GM19438 (cell line): ENCODE results near the gene UBE2J2.

Experiments
- ATAC-seq: cut with Tn5 transposase; IDR thresholded peaks from one replicate; pipeline ENCODE4 v1.9.1; 2021; ENCODE audit warnings: low read depth; ENCODE audit not compliant: unreplicated experiment

Gene UBE2J2

DNA sequence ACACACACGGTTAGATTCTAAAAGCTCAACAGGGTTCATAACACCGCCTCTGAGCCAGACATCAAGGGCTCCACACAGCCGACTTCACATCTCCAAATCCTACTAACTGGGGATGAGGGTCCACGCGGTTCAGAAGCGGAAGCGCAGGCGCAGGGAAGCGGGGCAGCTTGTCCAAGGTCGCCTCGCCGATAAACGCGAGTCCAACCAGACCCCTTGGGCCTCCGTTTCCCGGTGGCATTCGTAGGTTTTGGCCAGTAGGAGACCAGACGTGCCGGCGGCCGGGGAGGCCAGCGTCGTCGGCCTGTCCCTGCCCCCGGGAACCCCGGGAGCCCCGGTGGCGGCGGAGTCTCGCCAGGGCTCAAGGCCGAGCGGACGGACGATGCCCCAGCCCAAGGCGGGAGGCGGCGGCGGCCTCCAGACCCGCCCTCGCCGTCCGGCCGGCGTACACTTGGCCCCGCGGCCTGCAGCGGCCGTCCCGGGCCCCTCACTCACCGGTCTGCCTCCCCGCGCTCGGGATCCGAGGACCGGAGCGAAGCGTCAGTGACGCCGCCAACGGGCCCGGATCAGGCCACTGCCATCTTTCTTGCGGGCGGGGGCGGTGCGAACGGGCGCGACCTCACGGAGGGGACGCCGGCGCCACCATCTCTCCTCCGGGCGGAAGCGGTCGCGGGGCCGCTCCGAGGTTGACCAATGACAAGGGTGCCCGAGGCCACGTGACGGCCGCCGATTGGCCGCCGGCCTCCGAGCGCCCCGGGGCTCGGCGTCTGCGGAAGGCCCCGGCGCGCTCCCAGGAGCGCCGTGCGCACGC, 42.0 kb downstream of the UBE2J2 start, which contains the start of gene SDF4:
Gene SDF4, minus strand, starts transcription at position 602 of the 808 bp plus-strand sequence. CDS start 3,229 bp downstream, outside the sequence.
- ATAC-seq = peak; percentile 85

DNA sequence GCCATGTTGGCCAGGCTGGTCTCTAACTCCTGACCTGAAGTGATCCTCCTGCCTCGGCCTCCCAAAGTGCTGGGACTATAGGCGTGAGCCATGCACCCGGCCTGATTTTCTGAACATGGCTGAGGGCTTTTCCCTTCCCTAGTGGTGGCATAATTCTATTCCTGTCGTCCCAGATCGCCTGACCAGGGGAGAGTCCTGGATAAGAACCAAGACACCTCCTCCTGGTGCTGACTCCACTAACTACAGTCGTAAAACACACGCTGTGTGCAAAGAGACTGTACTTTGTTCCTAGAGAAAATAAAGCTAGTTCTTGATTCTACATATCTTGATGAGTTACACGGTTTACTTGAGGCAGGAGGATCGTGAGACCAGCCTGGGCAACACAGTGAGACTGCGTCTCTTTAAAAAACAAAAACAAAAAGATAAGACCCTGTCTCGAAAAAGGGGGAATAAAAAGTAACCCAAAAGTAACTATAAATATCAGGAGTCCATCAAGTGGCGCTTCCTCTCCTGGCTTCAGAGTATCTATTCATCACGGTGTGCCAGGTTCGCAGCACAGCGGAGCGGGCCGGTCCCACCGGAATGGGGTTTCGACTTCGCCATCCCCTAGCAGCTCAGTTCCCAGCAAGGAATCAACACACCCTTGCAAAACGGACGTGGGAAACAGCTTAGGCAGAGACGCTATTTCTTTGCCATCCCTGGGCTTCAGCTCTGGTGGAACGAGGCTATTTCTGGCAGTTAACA, 42.8 kb downstream of the UBE2J2 start:
- no peak for ATAC-seq

DNA sequence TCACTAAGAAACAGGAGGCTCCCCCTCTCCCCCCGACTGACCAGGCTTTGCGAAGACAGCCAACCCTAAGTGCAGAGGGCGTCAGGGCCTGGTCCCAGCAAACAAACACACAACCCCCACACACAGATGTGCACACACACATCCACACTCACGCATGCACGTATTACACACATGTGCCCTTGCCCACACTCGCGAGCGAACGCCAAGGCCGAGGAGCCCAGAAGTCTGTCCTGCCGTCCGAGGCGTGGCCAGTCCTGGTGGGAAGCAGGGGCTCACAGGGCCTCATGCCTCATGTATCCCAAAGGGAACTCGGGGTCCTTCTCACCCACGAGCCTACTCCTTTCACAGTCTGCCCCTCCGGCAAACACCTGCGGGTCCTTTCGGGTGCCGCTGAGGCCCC, 43.9 kb downstream of the UBE2J2 start:
- no peak for ATAC-seq

DNA sequence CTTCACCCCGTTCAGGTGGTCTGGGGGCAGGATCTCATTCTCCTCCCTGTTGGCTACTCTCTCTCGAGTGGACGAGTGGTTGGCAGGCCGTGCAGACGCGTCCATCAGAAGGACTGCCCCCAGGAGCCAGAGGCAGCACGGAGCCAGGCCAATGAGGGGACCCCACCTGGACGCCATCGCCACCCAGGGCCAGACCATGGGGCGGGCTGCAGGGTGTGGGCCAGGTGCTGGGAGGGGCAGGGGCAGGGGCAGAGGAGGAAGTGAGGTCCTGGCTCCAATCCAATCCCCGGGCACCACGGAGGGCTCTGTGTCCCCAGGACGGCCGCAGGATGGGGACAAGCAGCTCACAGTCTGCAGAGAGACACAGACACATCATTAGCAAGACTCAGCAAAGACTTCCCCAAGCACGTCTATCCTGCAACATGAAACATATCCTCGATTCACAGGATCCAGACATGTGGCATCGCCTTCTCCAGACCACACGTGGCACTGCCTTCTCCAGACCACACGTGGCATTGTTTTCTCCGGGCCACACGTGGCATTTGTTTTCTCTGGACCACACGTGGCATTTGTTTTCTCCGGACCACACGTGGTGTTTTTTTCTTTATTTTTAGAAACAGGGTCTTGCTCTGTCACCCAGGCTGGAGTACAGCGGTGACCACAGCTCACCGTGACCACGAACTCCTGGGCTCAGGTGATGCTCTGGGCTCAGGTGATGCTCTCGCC, 44.9 kb downstream of the UBE2J2 start:
- ATAC-seq = no peak

DNA sequence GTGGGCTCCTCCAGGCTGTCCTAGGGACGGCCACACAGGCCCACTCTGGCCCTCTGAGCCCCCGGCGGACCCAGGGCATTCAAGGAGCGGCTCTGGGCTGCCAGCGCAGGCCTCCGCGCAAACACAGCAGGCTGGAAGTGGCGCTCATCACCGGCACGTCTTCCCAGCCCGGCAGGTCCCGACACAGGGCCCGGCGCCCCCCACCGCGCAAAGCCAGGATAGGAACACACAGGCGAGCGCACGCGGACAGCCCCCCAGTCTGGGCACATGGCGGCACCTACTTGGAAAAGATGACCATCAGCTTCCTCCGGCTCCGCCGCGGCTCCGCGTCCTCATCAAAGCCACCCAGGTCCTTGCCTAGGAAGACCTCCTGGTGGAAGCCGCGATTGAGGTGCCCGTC, 45.5 kb downstream of the UBE2J2 start:
- ATAC-seq = no peak

DNA sequence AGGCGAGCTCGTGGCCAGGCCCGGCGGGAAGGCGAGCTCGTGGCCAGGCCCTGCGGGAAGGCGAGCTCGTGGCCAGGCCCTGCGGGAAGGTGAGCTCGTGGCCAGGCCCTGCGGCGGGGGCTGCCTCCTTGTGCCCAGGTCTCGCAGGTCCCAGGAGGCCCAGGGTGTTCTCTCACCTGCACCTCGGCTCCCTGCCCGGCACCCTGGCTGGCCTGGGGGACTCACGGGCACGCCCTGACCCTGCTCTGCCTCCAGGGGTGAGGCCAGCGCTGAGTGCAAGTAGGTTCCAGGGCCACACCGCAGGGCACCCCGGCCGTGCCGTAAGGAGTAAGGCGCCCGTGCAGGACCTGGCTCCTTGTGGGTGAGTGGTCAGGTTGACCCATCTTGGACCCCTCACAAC, 46.3 kb downstream of the UBE2J2 start:
- no peak for ATAC-seq

DNA sequence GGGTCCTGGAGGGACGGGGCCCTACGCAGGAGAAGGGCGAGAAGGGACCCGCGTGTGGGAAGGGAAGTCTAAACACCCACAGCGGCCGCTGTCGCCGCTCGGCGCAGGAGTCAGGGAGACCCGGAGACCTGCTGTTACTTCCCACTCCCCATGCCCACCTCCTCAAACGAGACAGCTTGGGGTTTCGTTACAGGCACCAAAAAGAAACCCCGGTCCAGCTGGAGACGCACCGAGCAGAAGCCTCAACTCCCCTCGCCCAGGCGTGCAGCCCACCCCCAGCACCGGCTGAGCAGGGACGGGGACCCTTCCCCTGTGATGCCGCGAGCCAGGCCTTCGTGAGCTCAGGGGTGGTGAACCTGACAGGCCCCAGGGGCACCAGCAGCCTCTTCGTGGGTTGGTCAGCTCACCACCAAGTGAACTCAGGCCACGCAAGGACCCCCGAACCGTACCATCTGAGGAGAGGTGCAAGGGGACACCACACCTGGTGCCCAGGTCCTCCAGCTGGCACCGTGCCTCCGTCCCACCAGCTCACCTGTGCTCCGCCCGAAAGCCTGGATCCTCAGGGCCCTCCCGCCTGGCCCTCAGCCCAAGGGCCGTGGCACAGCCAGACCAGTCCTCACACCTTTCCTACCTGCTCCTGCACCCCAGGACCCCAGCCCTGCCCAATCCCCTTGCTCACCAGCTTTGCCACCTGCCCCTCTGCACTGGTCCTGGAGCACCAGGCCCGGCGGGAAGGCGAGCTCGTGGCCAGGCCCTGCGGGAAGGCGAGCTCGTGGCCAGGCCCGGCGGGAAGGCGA, 46.9 kb downstream of the UBE2J2 start:
- no peak for ATAC-seq

DNA sequence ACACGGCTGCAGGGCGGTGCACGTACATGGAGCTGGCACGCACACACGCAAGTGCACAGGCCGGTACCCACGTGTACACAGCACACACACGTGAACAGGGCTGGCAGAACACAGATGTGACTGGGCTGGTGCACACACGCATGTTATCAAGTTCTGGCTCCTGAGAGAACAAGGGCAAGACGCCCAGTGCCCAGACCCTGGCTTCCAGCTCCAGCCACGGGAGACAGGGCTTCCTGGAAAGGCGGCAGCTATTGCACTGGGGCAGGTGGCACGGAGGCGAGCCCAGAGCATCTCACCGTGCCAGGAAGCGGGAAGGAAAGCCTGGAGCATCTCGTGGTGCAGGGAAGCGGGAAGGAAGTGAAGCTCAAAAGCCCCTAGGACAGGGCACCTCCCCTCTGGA, 47.7 kb downstream of the UBE2J2 start:
- no peak for ATAC-seq

DNA sequence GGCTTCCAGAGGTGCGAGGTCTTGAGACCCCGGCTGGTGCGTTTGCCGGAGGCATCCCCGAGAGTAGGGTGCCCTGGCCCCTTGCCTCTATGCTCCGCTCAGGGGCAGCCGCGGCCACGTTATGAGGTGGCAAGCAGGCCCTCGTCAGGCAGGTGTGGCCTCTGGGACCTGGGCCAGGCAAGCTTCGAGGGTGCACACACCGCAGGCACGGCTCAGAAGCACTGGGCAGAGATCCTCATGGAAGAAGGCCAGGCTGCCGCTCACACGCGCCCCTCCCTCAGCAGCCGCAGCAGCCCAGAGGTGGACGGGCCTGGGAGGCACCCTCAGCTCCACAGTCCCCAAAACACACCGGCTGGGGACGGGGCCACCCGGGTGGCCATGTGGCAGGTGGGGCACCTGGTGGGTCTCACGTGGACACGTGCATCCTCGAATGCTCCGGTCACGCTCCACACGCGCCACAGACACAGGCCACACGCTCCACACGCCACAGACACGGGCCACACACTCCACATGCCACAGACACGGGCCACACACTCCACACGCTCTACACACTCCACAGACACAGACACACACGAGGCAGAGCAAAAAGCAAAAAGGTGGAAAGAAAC, 48.3 kb downstream of the UBE2J2 start:
- no peak for ATAC-seq

DNA sequence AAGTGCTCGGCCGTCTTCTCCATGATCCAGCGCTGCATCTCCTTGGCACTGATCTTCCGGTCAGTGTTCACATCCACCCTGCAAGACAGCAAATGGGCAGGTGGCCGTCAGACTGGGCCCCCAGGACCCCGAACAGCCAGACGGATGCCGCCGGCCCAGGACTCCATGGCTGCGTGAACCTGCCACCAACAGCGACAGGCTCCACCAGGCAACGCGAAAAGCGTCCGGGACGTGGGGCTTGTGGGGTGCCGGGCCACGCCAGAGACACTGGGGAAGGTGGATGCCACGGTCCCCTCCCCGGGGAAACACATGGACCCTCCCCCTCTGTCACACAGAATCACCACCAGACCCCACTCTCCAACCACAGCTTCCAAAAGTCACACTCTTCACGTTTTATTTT, 49.8 kb downstream of the UBE2J2 start:
- no peak for ATAC-seq

DNA sequence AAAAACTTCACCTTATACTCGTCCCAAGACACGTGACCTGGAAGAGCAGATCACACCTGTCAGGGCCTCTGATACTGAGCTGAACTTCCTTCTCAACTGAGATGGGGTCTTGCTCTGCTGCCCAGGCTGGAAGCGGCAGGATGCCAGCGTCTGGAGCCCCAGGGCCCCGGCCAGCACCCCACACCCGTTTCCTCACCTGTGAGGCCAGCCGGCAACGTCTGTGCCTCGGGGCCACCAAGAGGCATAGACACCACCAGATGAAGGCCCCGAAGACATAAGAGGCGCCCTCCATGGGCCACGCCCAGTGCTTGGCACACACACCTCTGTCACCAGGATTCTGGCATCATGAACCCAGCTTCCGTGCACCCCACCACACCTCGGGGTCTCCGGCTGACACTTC, 50.3 kb downstream of the UBE2J2 start:
- no peak for ATAC-seq

DNA sequence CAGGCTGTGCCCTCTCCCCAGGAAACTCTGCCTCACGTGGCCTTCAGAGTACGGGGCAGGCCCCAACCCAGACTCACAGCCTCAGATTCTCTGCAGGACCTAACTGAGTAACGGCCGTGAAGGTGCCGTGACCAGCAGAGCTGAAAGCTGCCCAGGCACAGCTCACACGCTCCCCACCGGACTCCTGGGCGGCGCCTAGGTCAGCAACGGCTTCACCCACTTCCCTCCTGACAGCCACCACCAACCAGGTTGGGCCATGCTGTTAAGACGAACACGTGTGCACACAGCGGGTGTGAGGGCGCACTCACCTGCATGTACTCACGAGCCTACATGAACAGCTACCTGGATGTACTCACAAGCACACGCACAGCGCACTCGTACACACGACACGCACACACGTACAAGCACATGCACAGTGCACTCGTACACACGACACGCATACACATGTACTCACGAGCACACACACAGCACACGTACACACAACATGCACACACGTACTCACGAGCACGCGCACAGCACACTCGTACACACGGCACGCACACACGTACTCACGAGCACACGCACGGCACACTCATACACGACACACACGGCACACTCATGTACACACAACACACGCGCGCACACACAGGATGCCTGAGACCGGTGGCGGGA, 51.0 kb downstream of the UBE2J2 start:
- ATAC-seq = no peak

DNA sequence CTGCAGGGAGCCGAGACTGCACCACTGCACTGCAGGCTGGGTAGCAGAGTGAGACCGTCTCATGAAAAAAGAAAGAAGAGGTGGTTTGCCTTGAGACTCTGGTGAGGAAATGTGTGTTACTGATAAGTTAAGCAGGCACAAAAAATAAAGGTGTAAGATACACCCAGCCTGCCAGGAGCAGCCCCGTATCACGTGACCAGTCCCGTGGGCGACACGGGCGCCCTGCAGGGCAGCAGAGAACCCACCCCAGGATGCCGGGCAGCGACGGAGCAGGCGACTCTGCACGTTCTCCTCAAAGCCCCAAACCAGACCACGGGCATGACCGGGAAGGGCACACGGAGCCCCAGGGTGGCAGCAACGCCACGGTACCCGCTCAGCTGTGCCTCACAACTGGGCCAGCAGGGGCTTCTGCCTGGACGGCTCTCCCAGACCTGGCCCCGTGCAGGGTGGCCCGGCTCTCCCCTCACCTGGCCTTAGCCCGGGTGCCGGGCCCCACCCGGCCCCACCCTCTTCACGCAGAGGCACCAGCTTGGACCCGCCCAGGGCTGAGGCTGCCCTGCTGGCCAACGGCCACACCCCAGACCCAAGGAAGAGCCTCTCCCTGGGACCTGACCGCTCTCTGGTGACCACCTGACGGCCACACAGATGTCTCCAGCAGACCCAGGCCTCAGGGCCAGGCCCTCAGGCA, 51.6 kb downstream of the UBE2J2 start:
- ATAC-seq = no peak

DNA sequence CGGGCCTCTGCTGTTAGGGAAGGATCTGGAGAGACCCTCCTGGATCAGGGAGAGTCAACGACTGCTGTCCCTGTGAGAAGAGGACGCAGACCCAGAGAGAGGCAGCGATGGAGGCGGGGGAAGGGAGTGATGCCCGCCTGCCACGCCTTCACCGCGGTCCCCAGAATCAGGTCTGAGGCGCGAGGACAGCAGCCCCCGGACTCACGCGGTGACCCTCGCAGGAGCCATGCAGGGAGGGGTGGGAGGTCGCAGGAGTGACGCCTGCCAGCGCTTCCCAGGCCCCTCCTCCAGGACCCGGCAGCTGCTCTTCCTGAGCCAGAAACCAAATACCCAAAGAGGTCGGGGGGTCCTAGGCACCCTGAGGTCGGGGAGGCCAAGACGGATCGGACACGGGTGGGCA, 53.5 kb downstream of the UBE2J2 start:
- ATAC-seq = no peak

DNA sequence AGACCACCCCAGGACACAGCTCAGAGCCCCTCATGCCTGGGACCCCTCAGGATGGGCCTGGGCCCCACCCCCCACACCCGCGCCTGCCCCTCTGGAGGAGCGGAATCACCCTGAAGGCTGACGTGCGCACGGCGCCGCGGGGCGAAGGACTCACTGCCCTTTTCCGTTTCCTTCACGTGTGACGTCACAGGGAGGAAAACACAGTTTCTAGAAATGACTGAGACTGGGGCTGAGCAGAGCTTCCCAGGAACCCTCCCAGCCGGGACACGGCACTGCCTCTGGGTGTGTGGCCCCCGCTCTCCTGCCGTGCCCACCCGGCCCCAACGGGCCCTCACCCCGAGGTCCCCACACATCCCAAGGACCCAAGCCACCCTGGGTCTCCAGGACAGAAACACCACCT, 54.3 kb downstream of the UBE2J2 start:
- ATAC-seq = no peak

DNA sequence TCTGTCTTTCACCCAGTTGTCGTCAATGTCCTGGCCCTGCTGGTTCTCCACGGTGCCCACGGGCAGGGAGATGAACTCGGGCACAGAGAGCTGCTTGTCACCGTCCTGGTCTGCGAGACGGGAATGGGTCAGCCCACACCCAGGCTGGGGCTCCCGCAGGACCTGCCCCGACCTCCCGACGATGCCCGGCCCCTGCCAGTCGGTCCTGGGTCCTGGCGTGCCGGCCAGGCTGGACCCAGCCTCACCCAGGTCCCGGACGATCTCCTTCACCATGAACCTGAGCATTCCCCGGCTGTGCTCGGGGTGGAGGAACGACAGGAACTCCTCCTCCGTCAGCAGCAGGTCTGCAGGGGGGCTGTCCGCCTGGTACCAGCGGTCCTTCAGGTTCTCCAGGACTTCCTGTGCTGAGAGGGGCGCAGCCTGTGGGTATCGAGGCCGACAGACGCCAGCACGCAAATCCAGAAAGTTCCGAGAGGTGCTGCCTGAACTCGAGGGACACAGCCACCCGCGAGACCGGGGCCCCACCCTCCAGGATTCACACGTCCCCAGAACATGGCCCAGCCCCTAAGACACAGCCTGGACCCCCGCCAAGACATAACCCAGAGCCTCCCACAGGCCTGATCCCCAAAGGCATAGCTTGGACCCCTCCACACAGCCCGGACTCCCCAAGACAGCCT, 55.0 kb downstream of the UBE2J2 start:
- no peak for ATAC-seq

DNA sequence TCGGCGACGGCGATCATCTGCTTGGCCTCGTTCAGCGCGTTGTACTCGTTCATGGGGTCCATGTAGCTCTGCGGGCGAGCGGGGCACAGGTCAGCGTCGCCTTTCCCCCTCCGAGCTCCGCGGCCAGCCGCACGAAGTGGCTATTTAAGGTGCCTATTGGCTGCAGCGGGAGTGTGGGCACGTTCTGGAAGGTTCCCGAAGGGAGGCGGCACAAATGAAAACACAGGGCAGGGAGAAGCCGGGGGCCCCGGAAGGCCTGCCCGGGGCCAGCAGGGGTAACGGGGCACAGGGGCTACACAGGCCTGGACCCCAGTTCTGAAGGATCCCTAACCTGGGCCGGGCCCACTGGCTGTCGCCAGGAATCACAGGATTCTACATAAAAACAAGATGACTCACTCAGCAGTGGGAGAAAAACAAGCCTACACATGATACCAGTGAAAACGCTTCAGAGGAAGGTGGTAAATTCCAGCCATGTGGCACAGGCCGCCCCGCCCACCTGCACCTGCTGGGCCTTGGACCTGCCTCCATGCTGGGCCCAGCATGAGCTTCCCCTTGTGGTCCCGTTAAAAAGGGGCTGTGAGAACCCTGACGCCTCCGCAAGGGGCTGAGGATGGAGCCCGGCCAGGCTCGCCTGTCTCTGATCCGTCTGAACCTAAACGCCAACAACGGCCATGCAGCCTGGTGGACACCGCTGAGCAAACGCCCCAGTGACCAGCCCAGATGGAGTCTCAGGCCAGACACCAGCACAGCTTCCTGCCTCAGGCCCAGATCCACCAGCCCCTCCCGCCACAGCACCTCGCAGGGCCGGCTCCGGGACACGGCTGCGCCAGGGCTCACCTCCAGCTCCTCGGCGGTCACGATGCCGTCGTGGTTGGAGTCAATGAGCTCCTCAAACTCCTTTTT, 55.8 kb downstream of the UBE2J2 start:
- ATAC-seq = no peak
